GM10248 (cell line): ENCODE measurements around the gene CBX7.
"Not testable (repeated sequence)": the region's sequence is repeated elsewhere in the genome, so short reads cannot be mapped to it uniquely, and the experiment has no call there.

Source experiments
- CTCF ChIA-PET: fragments of 300-600 bp; sonication (Branson Sonifier 250); formaldehyde crosslinking; extraction: SDS; loops from one replicate; lab custom pipeline; 2021; ENCODE audit warnings: antibody characterized with exemption; lab: Yijun Ruan, JAX
- POLR2A ChIA-PET: fragments of 350-650 bp; sonication (Branson Sonifier 250); formaldehyde crosslinking; extraction: SDS; loops from one replicate; lab custom pipeline; 2020; ENCODE audit warnings: antibody characterized with exemption; lab: Yijun Ruan, JAX
- DNase-seq: peaks from one replicate; pipeline ENCODE4 v3.0.0; 2012; ENCODE audit errors: extremely low spot score
- TF ChIP-seq, protein P1 (sequence below): IDR thresholded peaks from 2 replicates; pipeline ENCODE4 v1.5.1; 2012; ENCODE audit warnings: mild to moderate bottlenecking, low read depth; ENCODE audit errors: extremely low read depth, missing control alignments, control extremely low read depth

Gene CBX7

GRCh38 chr22:39175353-39176142 lies 23.1 kb upstream of the CBX7 start:
- ChIA-PET POLR2A (interaction anchor here (1.1 to 1.9 kb wide), 2 partner anchors 131 to 143 kb away, joined by 3 to 6 read pairs; no protein-coding TSS in a partner anchor), CTCF (interaction anchor here (9.4 kb wide), 1 partner anchor 127 kb away, joined by 131 read pairs; no protein-coding TSS in a partner anchor)
- TF ChIP-seq, protein P1, sequence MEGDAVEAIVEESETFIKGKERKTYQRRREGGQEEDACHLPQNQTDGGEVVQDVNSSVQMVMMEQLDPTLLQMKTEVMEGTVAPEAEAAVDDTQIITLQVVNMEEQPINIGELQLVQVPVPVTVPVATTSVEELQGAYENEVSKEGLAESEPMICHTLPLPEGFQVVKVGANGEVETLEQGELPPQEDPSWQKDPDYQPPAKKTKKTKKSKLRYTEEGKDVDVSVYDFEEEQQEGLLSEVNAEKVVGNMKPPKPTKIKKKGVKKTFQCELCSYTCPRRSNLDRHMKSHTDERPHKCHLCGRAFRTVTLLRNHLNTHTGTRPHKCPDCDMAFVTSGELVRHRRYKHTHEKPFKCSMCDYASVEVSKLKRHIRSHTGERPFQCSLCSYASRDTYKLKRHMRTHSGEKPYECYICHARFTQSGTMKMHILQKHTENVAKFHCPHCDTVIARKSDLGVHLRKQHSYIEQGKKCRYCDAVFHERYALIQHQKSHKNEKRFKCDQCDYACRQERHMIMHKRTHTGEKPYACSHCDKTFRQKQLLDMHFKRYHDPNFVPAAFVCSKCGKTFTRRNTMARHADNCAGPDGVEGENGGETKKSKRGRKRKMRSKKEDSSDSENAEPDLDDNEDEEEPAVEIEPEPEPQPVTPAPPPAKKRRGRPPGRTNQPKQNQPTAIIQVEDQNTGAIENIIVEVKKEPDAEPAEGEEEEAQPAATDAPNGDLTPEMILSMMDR = no peak
- DNase-seq = no peak

DNA sequence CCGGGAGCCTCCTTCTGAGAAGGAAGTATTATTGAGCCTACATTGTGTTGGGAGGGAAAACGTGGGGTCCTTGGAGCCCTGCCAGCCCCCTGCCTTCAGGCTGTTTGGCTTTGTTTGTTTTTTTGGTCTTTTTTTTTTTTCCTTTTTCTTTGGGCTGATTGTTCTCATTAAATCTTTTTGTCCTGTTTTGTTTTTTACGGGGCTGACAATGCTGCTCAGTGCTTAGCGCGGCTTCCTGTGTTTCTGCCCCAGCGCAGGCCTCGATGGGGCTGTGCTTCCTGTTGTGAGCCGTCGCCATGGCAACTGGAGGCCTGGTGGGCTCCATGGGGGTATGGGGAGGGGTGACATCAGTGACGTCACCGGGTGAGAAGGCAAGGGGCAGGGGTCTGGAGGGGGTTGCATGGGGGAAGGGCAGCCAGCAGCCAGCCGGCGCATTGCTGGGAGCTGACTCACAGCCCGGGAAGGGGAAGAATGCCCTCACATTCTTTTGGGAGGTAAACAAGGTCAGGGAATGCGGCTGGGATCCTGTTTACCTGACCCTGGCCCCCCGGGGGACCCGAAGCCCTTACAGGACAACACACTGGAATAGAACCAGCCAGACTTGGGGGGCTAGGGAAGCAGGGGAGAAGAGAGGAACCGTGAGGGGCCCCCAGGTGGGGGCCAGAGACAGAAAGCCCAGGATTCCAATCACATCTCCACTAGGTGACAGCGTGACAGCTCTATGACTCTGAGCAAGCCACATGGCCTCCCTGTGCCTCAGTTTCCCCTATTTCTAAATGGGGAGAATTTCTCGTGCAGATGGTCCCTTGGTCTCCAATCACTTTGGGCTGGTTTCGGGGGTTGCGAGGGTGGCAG lies 22.2 kb upstream of the CBX7 start:
- CTCF ChIA-PET = interaction anchor here (0.7 to 9.4 kb wide), 4 partner anchors 128 to 355 kb away, joined by 3 to 131 read pairs (median 44); no protein-coding TSS in a partner anchor
- no peak for DNase-seq
- POLR2A ChIA-PET = interaction anchor here (1.1 to 1.9 kb wide), 2 partner anchors 132 to 144 kb away, joined by 3 to 6 read pairs; no protein-coding TSS in a partner anchor
- TF ChIP-seq, protein P1 = no peak

- ChIA-PET CTCF (interaction anchor here (0.7 to 9.4 kb wide), 6 partner anchors 9 to 354 kb away, joined by 3 to 131 read pairs (median 4); no protein-coding TSS in a partner anchor), POLR2A (interaction anchor here (1.1 to 1.5 kb wide), 2 partner anchors 133 to 146 kb away, joined by 3 to 4 read pairs; partner anchors contain the start of gene RPL3)
- TF ChIP-seq, protein P1 = no peak
- no peak for DNase-seq
These were observed 21.5 kb upstream of the CBX7 start for GRCh38 chr22:39173787-39174497.

DNA sequence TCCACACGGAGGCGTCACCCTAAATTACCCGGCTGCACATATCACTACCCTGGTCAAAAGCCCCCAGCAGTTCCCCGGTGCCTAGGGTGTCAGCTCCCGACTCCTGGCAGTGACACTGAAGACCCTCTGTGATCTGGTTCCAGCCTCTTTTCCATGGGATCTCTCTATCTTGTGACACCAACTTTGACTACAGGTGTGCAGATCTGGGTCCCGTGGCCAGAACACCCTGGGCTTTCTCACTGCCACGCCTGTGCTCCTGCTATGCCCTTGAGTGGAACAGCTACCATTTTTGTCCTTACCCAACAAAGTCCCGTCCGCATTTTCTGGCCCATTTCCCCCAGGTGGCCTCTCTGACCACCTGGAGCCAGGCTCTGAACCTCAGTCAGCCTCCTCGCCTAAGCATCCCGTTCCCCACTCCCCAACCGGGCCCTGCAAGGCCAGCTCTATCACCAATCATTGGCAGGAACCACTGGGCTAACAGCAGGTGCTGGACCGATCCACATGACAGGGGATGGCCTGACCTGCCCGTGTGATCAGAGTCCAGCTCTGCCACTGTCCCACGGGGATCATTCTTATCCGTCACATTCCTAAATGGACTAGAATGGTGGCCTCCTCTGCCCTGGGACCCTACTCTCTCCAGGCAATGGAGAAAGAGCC lies 20.7 kb upstream of the CBX7 start:
- TF ChIP-seq, protein P1 = no peak
- ChIA-PET POLR2A (interaction anchor here (1.5 to 4.0 kb wide), 2 partner anchors 144 to 146 kb away, joined by 4 to 17 read pairs; partner anchors contain the start of gene RPL3), CTCF (interaction anchor here (1.0 to 9.4 kb wide), 7 partner anchors 10 to 356 kb away, joined by 3 to 131 read pairs (median 6); no protein-coding TSS in a partner anchor)
- DNase-seq = no peak

DNA sequence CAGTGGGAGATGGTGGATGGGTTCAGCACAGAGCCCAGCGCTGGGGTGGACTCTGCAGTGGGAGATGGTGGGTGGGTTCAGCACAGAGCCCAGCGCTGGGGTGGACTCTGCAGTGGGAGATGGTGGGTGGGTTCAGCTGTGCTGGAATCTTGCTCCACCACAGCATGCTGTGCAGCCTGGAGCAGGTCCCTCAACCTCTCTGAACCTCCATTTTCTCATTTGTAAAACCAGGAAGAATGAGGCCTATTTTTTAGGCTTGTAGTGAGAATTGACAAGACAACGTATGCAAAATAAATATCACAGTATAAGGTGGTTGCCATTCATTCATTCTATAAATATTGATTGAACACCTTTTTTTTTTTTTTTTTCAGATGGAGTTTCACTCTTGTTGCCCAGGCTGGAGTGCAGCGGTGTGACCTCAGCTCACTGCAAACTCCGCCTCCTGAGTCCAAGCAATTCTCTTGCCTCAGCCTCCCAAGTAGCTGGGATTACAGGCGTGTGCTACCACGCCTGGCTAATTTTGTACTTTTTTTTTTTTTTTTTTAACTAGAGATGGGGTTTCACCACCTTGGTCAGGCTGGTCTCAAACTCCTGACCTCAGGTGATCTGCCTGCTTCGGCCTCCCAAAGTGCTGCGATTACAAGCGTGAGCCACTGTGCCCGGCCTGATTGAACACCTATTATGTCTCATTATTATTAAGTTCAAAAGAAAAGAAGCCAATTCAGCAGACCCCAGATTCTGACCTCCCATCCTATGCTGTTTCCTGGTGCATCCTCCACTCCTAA lies 20.0 kb upstream of the CBX7 start:
- not testable (repeated sequence) for DNase-seq
- ChIA-PET POLR2A (interaction anchor here (1.5 to 4.0 kb wide), 2 partner anchors 145 to 147 kb away, joined by 4 to 17 read pairs; partner anchors contain the start of gene RPL3), CTCF (interaction anchor here (1.0 to 9.4 kb wide), 9 partner anchors 11 to 357 kb away, joined by 3 to 131 read pairs (median 12); partner anchors contain the start of gene RPL3)
